Endothelial cell of umbilical vein (primary cell): ENCODE data around the gene KLHL5.
"Not testable (repeated sequence)": the region's sequence is repeated elsewhere in the genome, so short reads cannot be mapped to it uniquely, and the experiment has no call there.

Experiments used
- CTCF ChIP-seq, 2 donors: IDR thresholded peaks; 1 replicate in 1 of 2; 2 replicates in 1 of 2; pipeline ENCODE4 v1.5.1; 2011; ENCODE audit warnings: low read length in 2 of 2, mild to moderate bottlenecking in 2 of 2, moderate library complexity in 2 of 2, control low read depth in 1 of 2, inconsistent platforms in 1 of 2, low read depth in 1 of 2; ENCODE audit not compliant: insufficient read depth in 1 of 2; ENCODE audit errors: extremely low read depth in 1 of 2
- EZH2 ChIP-seq: IDR thresholded peaks from 2 replicates; pipeline ENCODE4 v1.6.1; 2012; ENCODE audit warnings: borderline replicate concordance, low read depth, mild to moderate bottlenecking, moderate library complexity, low read length, inconsistent platforms; ENCODE audit not compliant: severe bottlenecking
- FOS ChIP-seq: IDR thresholded peaks from 2 replicates; pipeline ENCODE4 v1.6.1; 2011; ENCODE audit warnings: mild to moderate bottlenecking, low read length, moderate library complexity, borderline replicate concordance; ENCODE audit not compliant: insufficient read depth
- JUN ChIP-seq: IDR thresholded peaks from 2 replicates; pipeline ENCODE4 v1.6.1; 2011; ENCODE audit warnings: borderline replicate concordance, low read depth; ENCODE audit not compliant: insufficient read length, insufficient read depth
- MAX ChIP-seq: IDR thresholded peaks from 2 replicates; pipeline ENCODE4 v1.6.1; 2011; ENCODE audit not compliant: insufficient read depth, insufficient read length
- MYC ChIP-seq: IDR thresholded peaks from one replicate; pipeline ENCODE4 v1.6.1; 2011; ENCODE audit warnings: mild to moderate bottlenecking, low read depth, low read length
- POLR2A ChIP-seq: IDR thresholded peaks from 2 replicates; pipeline ENCODE4 v1.6.1; 2012; ENCODE audit warnings: low read depth, mild to moderate bottlenecking, control low read depth, low read length

GRCh38 chr4:39138227-39138626 is 76.2 kb downstream of the KLHL5 start:
- not testable (repeated sequence) for TF ChIP-seq POLR2A; EZH2; MAX; CTCF (IDR thresholded peaks at IDR 0.05; ENCODE audit: extremely low read depth in 1 of 2, insufficient read depth in 1 of 2, low read depth in 1 of 2, low read length in 2 of 2); JUN; FOS; MYC
